ENCODE results near the gene B3GALT5. TPM values are rescaled to one million over a fixed set of nuclear protein-coding genes. Genes with fewer than 3 reads are reported as not detected.

The B3GALT5 gene
- total and polyA plus RNA-seq, 2 of the 4 experiments (the other 2 are of a cell fraction): 0.05 to 0.18 TPM

DNA sequence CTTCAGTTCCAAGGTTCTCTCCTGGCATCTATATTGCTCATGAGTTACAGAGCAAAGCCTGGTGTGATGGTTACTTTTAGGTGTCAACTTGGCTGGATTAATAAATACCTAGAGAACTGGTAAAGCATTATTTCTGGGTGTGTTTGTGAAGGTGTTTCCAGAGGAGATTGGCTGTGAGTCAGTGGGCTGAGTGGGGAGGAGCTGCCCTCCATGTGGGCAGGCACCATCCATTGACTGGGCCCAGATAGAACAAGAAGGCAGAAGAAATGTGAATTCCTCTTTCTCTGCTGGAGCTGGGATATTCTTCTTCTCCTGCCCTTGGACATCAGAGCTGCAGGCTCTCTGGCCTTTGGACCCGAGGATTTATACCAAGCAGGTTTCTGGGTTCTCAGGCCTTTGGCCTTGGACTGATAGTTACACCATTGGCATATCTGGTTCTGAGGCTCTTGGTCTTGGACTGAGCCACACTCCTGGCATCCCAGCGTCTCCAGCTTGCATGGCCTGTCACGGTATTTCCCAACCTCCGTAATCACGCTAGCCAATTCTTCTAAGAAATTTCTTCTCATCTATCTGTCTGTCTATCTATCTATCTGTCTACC, 44.5 kb downstream of the B3GALT5 start:
- WGBS, 2 experiments (ENCODE audit: extremely low coverage in 2 of 2, insufficient read length in 1 of 2): 100% methylated on average over 2 of the region's 5 CpGs; no CpG with 5 or more reads in 1 of the 2 experiments

More for the DNA sequence above, 44.5 kb downstream of the B3GALT5 start:
- ChIA-PET POLR2A (ENCODE audit: unreplicated experiment) (no interaction called here), CTCF (no interaction called here)
- Histone ChIP-seq H3K14ac (replicated peaks; ENCODE audit: low read depth, low read length) (no peak overlapping the region), H3K27me3 (ENCODE audit: control insufficient read depth, insufficient read depth, low read length) (no peaks in the 10 kb centered on the region), H4K5ac (ENCODE audit: low read depth, low read length) (no peak overlapping the region), H3K4me2 (ENCODE audit: low read depth, low read length) (no peak overlapping the region), H3K4me3 (ENCODE audit: insufficient read depth, low read depth, low read length) (no peak overlapping the region), H2BK15ac (ENCODE audit: low read depth, low read length) (no peak overlapping the region), H2AK5ac (ENCODE audit: low read depth, low read length) (no peak overlapping the region), H3K23ac (ENCODE audit: low read depth, low read length) (no peak overlapping the region), H4K91ac (ENCODE audit: insufficient read depth, low read depth, low read length) (no peak overlapping the region), H3K79me1 (ENCODE audit: low read depth in 1 of 2, low read length in 2 of 2) (no peaks in the 10 kb centered on the region), H2AK9ac (replicated peaks; ENCODE audit: low read depth, low read length, poor library complexity) (no peak overlapping the region), H3K9ac (ENCODE audit: low read depth, low read length) (no peak overlapping the region), H3K4me1 (ENCODE audit: control insufficient read depth, insufficient read depth, low read length) (no peaks in the 10 kb centered on the region; the same call in 1 of the 2 replicates), H3K9me1 (ENCODE audit: insufficient read depth, low read length) (no peaks in the 10 kb centered on the region), H3K9me3 (ENCODE audit: control insufficient read depth, insufficient read depth, low read length) (peaks cover 5% of the 10 kb centered on the region), H3K4ac (ENCODE audit: low read depth, low read length) (no peak overlapping the region), H2BK5ac (ENCODE audit: low read depth, low read length, poor library complexity, severe bottlenecking) (no peak overlapping the region), H3K27ac (ENCODE audit: insufficient read depth, low read length) (no peak overlapping the region), H2AFZ (replicated peaks; ENCODE audit: low read length, poor library complexity) (no peak overlapping the region), H3K18ac (ENCODE audit: low read depth, low read length) (no peak overlapping the region), H3K36me3 (ENCODE audit: control insufficient read depth, insufficient read depth, low read length) (no peaks in the 10 kb centered on the region), H3K56ac (ENCODE audit: extremely low read depth, insufficient read depth, low read length) (no peak overlapping the region), H4K8ac (ENCODE audit: low read depth in 2 of 2, low read length in 2 of 2) (no peak overlapping the region), H2BK120ac (ENCODE audit: low read depth, low read length) (no peak overlapping the region), H4K20me1 (ENCODE audit: insufficient read depth, low read length) (no peaks in the 10 kb centered on the region), H2BK20ac (ENCODE audit: low read depth, low read length) (no peak overlapping the region)
- ATAC-seq (ENCODE audit: low read depth) (no peak), DNase-seq (no peak)
- intact Hi-C loops (cut with micrococcal nuclease) (no loop called here), in situ Hi-C loops (cut with MboI; ENCODE audit: low sequenced_read_pairs) (no loop called here), dilution Hi-C loops (cut with HindIII; ENCODE audit: low sequenced_read_pairs, unreplicated experiment) (no loop called here)
- TF ChIP-seq MAFK (IDR thresholded peaks at IDR 0.05; ENCODE audit: low read depth, low read length): no peak
- TF ChIP-seq RFX5 (IDR thresholded peaks at IDR 0.05; ENCODE audit: low read depth, low read length): no peak
- TF ChIP-seq RAD21 (IDR thresholded peaks at IDR 0.05; ENCODE audit: low read length): no peak
- TF ChIP-seq SMC3 (IDR thresholded peaks at IDR 0.05; ENCODE audit: low read depth, low read length): no peak
- TF ChIP-seq, protein P1, sequence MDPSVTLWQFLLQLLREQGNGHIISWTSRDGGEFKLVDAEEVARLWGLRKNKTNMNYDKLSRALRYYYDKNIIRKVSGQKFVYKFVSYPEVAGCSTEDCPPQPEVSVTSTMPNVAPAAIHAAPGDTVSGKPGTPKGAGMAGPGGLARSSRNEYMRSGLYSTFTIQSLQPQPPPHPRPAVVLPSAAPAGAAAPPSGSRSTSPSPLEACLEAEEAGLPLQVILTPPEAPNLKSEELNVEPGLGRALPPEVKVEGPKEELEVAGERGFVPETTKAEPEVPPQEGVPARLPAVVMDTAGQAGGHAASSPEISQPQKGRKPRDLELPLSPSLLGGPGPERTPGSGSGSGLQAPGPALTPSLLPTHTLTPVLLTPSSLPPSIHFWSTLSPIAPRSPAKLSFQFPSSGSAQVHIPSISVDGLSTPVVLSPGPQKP (IDR thresholded peaks at IDR 0.05; ENCODE audit: borderline replicate concordance, low read depth, low read length): no peak
- no peak for TF ChIP-seq CEBPB (IDR thresholded peaks at IDR 0.05; ENCODE audit: low read depth, low read length)
- TF ChIP-seq MXI1 (IDR thresholded peaks at IDR 0.05; ENCODE audit: borderline replicate concordance, low read depth, low read length): no peak
- TF ChIP-seq NFE2L2 (IDR thresholded peaks at IDR 0.05; ENCODE audit: low read depth, low read length): no peak
- TF ChIP-seq, protein P2, sequence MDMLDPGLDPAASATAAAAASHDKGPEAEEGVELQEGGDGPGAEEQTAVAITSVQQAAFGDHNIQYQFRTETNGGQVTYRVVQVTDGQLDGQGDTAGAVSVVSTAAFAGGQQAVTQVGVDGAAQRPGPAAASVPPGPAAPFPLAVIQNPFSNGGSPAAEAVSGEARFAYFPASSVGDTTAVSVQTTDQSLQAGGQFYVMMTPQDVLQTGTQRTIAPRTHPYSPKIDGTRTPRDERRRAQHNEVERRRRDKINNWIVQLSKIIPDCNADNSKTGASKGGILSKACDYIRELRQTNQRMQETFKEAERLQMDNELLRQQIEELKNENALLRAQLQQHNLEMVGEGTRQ (IDR thresholded peaks at IDR 0.05; ENCODE audit: low read depth, low read length): no peak
- no peak for TF ChIP-seq POLR2A (IDR thresholded peaks at IDR 0.05; ENCODE audit: low read depth, low read length)
- TF ChIP-seq CHD1 (IDR thresholded peaks at IDR 0.05; ENCODE audit: low read depth, low read length): no peak
- TF ChIP-seq, protein P3, sequence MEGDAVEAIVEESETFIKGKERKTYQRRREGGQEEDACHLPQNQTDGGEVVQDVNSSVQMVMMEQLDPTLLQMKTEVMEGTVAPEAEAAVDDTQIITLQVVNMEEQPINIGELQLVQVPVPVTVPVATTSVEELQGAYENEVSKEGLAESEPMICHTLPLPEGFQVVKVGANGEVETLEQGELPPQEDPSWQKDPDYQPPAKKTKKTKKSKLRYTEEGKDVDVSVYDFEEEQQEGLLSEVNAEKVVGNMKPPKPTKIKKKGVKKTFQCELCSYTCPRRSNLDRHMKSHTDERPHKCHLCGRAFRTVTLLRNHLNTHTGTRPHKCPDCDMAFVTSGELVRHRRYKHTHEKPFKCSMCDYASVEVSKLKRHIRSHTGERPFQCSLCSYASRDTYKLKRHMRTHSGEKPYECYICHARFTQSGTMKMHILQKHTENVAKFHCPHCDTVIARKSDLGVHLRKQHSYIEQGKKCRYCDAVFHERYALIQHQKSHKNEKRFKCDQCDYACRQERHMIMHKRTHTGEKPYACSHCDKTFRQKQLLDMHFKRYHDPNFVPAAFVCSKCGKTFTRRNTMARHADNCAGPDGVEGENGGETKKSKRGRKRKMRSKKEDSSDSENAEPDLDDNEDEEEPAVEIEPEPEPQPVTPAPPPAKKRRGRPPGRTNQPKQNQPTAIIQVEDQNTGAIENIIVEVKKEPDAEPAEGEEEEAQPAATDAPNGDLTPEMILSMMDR (conservative IDR thresholded peaks at IDR 0.05; ENCODE audit: low read depth, low read length): no peak
- TF ChIP-seq BHLHE40 (IDR thresholded peaks at IDR 0.05; ENCODE audit: low read depth, low read length): no peak
- TF ChIP-seq FOS (IDR thresholded peaks at IDR 0.05; ENCODE audit: low read depth, low read length): no peak
- no peak for TF ChIP-seq MAZ (IDR thresholded peaks at IDR 0.05; ENCODE audit: borderline replicate concordance, low read depth, low read length)
- no peak for TF ChIP-seq RCOR1 (IDR thresholded peaks at IDR 0.05; ENCODE audit: insufficient replicate concordance, low read length)
- BruUV-seq (replicated peaks): no TSS peak
